ENCODE data around the gene SYT15. TPM values are rescaled to one million over a fixed set of nuclear protein-coding genes. Genes with fewer than 3 reads are reported as not detected.
"Not testable (repeated sequence)": the region's sequence is repeated elsewhere in the genome, so short reads cannot be mapped to it uniquely, and the experiment has no call there.

SYT15 gene
- polyA plus RNA-seq, 1 of the 3 experiments (the other 2 are of a cell fraction), result 0.07 TPM

- DNase-seq; H3K36me3 ChIP-seq (replicated peaks in 1 of 2; ENCODE audit: control insufficient read depth in 1 of 2, insufficient read depth in 2 of 2, low read length in 1 of 2): not testable (repeated sequence)
- no CpG with 5 or more reads among the region's 11 CpGs for WGBS (ENCODE audit: low lambda C conversion rate)
Observed at GRCh38 chr10:46582568-46582967, 3.6 kb downstream of the SYT15 start.

DNA sequence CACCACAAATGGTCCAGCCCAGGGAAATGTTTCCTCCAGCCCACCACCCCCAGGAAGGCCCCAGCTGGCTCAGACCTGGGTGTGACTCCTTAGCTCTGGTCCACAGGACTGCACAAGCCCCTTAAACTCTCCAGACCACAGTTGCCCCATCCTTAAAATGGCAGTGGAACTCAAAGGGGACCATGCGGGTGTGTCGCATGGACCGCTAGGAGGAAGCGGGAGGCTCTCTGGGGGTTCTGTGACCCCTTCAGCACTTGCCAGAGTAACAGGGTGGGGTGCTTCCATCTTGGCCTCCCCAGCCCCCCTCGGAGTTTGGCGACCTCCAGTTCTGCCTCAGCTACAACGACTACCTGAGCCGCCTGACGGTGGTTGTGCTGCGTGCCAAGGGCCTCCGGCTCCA lies 5.3 kb downstream of the SYT15 start:
- DNase-seq; H3F3A ChIP-seq (replicated peaks; ENCODE audit: insufficient read depth); CTCF ChIA-PET; H3K4me2 ChIP-seq; H3K27ac ChIP-seq (ENCODE audit: low read depth in 2 of 2, low read length in 1 of 2); H3K27me3 ChIP-seq (ENCODE audit: insufficient read depth); POLR2A ChIA-PET; H3K9me2 ChIP-seq; H2AFZ ChIP-seq (ENCODE audit: low read depth); H3K4me3 ChIP-seq (ENCODE audit: low read depth in 2 of 2, low read length in 1 of 2); H3K9me3 ChIP-seq; H4K20me1 ChIP-seq (ENCODE audit: insufficient read depth); H3K36me3 ChIP-seq (replicated peaks in 1 of 2; ENCODE audit: control insufficient read depth in 1 of 2, insufficient read depth in 2 of 2, low read length in 1 of 2); H3K9ac ChIP-seq; H3K4me1 ChIP-seq (ENCODE audit: control insufficient read depth in 1 of 2, insufficient read depth in 2 of 2, low read depth in 1 of 2, low read length in 1 of 2); H3K79me2 ChIP-seq (ENCODE audit: insufficient read depth): not testable (repeated sequence)
- no CpG with 5 or more reads among the region's 11 CpGs for WGBS (ENCODE audit: low lambda C conversion rate)

More at GRCh38 chr10:46582568-46582967, 3.6 kb downstream of the SYT15 start:
- H3F3A ChIP-seq (replicated peaks; ENCODE audit: insufficient read depth); H4K20me1 ChIP-seq (ENCODE audit: insufficient read depth); H3K27me3 ChIP-seq (ENCODE audit: insufficient read depth); H3K4me3 ChIP-seq (ENCODE audit: low read depth in 2 of 2, low read length in 1 of 2); H3K4me1 ChIP-seq (ENCODE audit: control insufficient read depth in 1 of 2, insufficient read depth in 2 of 2, low read depth in 1 of 2, low read length in 1 of 2); CTCF ChIA-PET; POLR2A ChIA-PET; H3K4me2 ChIP-seq; H3K79me2 ChIP-seq (ENCODE audit: insufficient read depth); H3K9me2 ChIP-seq; H3K9ac ChIP-seq; H3K27ac ChIP-seq (ENCODE audit: low read depth in 2 of 2, low read length in 1 of 2); H2AFZ ChIP-seq (ENCODE audit: low read depth); H3K9me3 ChIP-seq: not testable (repeated sequence)

DNA sequence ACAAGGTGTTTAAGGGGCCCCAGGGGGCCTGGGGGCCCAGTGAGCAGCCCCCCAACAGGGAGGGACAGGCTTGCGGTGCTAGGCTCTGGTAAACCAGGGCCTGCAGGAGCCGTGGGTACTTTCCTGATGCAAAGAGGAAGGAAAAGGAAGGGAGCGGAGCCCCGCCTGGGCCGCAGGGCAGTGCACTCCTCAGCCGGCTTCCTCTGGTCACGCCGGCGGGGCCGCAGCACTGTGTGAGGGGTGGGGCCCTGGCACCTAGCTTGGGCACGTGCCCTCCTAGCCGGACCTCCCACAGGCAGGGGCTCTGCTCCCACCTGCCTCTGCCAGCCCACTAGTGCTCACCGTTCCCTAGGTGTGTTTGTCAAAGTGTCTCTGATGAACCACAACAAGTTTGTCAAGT lies 6.3 kb downstream of the SYT15 start:
- WGBS (ENCODE audit: low lambda C conversion rate), result no CpG with 5 or more reads among the region's 13 CpGs
- CTCF ChIA-PET, POLR2A ChIA-PET: not testable (repeated sequence)

DNA sequence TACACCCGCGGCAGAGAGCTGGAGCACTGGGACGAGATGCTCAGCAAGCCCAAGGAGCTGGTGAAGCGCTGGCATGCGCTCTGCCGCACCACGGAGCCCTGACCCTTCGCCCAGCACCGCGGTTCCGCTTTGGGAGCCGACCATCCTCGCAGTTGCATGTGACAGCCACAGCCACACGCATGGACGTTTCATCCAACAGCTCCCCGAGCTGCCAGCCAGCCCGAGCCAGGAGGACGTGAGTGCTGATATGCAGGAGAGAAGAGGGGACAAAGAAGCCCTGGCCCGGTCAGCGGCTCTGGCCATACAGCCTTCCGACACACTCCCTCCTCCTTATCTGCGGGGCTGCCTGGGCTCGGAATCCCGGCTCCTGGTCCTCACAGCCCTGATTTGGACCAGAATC lies 8.6 kb downstream of the SYT15 start:
- H3F3A ChIP-seq (replicated peaks; ENCODE audit: insufficient read depth); CTCF ChIA-PET; H3K4me1 ChIP-seq (ENCODE audit: control insufficient read depth in 1 of 2, insufficient read depth in 2 of 2, low read depth in 1 of 2, low read length in 1 of 2); H3K9ac ChIP-seq; H3K9me3 ChIP-seq; H3K27me3 ChIP-seq (ENCODE audit: insufficient read depth); H2AFZ ChIP-seq (ENCODE audit: low read depth); H3K79me2 ChIP-seq (ENCODE audit: insufficient read depth); H3K4me2 ChIP-seq; H3K9me2 ChIP-seq; H3K4me3 ChIP-seq (ENCODE audit: low read depth in 2 of 2, low read length in 1 of 2); H4K20me1 ChIP-seq (ENCODE audit: insufficient read depth); DNase-seq; H3K36me3 ChIP-seq (replicated peaks in 1 of 2; ENCODE audit: control insufficient read depth in 1 of 2, insufficient read depth in 2 of 2, low read length in 1 of 2); POLR2A ChIA-PET; H3K27ac ChIP-seq (ENCODE audit: low read depth in 2 of 2, low read length in 1 of 2): not testable (repeated sequence)
- no CpG with 5 or more reads among the region's 24 CpGs for WGBS (ENCODE audit: low lambda C conversion rate)

More for the DNA sequence above, 6.3 kb downstream of the SYT15 start:
- H3K27me3 ChIP-seq (ENCODE audit: insufficient read depth); H3K4me1 ChIP-seq (ENCODE audit: control insufficient read depth in 1 of 2, insufficient read depth in 2 of 2, low read depth in 1 of 2, low read length in 1 of 2); H3K36me3 ChIP-seq (replicated peaks in 1 of 2; ENCODE audit: control insufficient read depth in 1 of 2, insufficient read depth in 2 of 2, low read length in 1 of 2); H3K9me3 ChIP-seq; H3K4me3 ChIP-seq (ENCODE audit: low read depth in 2 of 2, low read length in 1 of 2); H3K4me2 ChIP-seq; H3K27ac ChIP-seq (ENCODE audit: low read depth in 2 of 2, low read length in 1 of 2); H3K9me2 ChIP-seq; H4K20me1 ChIP-seq (ENCODE audit: insufficient read depth); H3K79me2 ChIP-seq (ENCODE audit: insufficient read depth); H3F3A ChIP-seq (replicated peaks; ENCODE audit: insufficient read depth); H3K9ac ChIP-seq; H2AFZ ChIP-seq (ENCODE audit: low read depth); DNase-seq: not testable (repeated sequence)

DNA sequence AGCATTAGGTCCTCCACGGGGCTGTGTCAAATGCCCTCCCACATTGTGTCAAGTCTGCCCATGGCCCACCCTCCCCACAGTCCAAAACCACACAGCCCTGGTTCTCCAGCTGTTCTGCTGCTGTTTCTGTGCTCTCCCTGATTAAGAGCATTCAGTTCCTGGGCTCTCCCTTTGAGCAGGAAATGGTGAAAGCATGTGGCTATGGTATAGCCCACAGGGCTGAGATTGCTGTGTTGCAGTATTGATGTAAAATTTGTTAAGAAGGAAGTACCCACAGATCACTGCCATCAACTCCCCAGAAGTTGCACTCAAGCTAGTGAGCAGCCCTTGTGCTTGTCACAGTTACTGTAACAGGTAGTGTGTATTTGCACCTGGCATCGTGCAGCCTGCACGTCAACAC lies 9.3 kb downstream of the SYT15 start:
- H3K79me2 ChIP-seq (ENCODE audit: insufficient read depth); H3K9me2 ChIP-seq; H2AFZ ChIP-seq (ENCODE audit: low read depth); H4K20me1 ChIP-seq (ENCODE audit: insufficient read depth); H3K9me3 ChIP-seq; H3K36me3 ChIP-seq (replicated peaks in 1 of 2; ENCODE audit: control insufficient read depth in 1 of 2, insufficient read depth in 2 of 2, low read length in 1 of 2); DNase-seq; H3K27me3 ChIP-seq (ENCODE audit: insufficient read depth); H3F3A ChIP-seq (replicated peaks; ENCODE audit: insufficient read depth); H3K4me2 ChIP-seq; H3K27ac ChIP-seq (ENCODE audit: low read depth in 2 of 2, low read length in 1 of 2); POLR2A ChIA-PET; H3K9ac ChIP-seq; H3K4me3 ChIP-seq (ENCODE audit: low read depth in 2 of 2, low read length in 1 of 2); H3K4me1 ChIP-seq (ENCODE audit: control insufficient read depth in 1 of 2, insufficient read depth in 2 of 2, low read depth in 1 of 2, low read length in 1 of 2); CTCF ChIA-PET: not testable (repeated sequence)
- WGBS (ENCODE audit: low lambda C conversion rate), result no CpG with 5 or more reads among the region's 3 CpGs

- CTCF ChIA-PET; H3K36me3 ChIP-seq (replicated peaks in 1 of 2; ENCODE audit: control insufficient read depth in 1 of 2, insufficient read depth in 2 of 2, low read length in 1 of 2): not testable (repeated sequence)
Observed at GRCh38 chr10:46589589-46589988, 10.7 kb downstream of the SYT15 start.

GRCh38 chr10:46591053-46591452 lies 12.1 kb downstream of the SYT15 start:
- H3K36me3 ChIP-seq (replicated peaks in 1 of 2; ENCODE audit: control insufficient read depth in 1 of 2, insufficient read depth in 2 of 2, low read length in 1 of 2); H2AFZ ChIP-seq (ENCODE audit: low read depth); H3K4me1 ChIP-seq (ENCODE audit: control insufficient read depth in 1 of 2, insufficient read depth in 2 of 2, low read depth in 1 of 2, low read length in 1 of 2); H3F3A ChIP-seq (replicated peaks; ENCODE audit: insufficient read depth); POLR2A ChIA-PET; H3K27me3 ChIP-seq (ENCODE audit: insufficient read depth); CTCF ChIA-PET; H3K9ac ChIP-seq; H3K9me3 ChIP-seq; H4K20me1 ChIP-seq (ENCODE audit: insufficient read depth); H3K4me3 ChIP-seq (ENCODE audit: low read depth in 2 of 2, low read length in 1 of 2); H3K9me2 ChIP-seq; H3K79me2 ChIP-seq (ENCODE audit: insufficient read depth); H3K4me2 ChIP-seq; H3K27ac ChIP-seq (ENCODE audit: low read depth in 2 of 2, low read length in 1 of 2); DNase-seq: not testable (repeated sequence)
- 92% methylated on average over 2 of the region's 8 CpGs for WGBS (ENCODE audit: low lambda C conversion rate)

More at GRCh38 chr10:46589589-46589988, 10.7 kb downstream of the SYT15 start:
- H2AFZ ChIP-seq (ENCODE audit: low read depth); H3K27ac ChIP-seq (ENCODE audit: low read depth in 2 of 2, low read length in 1 of 2); H3K9me3 ChIP-seq; H3K79me2 ChIP-seq (ENCODE audit: insufficient read depth); H4K20me1 ChIP-seq (ENCODE audit: insufficient read depth); H3K4me1 ChIP-seq (ENCODE audit: control insufficient read depth in 1 of 2, insufficient read depth in 2 of 2, low read depth in 1 of 2, low read length in 1 of 2); POLR2A ChIA-PET; H3K4me3 ChIP-seq (ENCODE audit: low read depth in 2 of 2, low read length in 1 of 2); H3K9me2 ChIP-seq; DNase-seq; H3K27me3 ChIP-seq (ENCODE audit: insufficient read depth); H3F3A ChIP-seq (replicated peaks; ENCODE audit: insufficient read depth); H3K4me2 ChIP-seq; H3K9ac ChIP-seq: not testable (repeated sequence)
- no CpG with 5 or more reads among the region's 3 CpGs for WGBS (ENCODE audit: low lambda C conversion rate)
